ENCODE results near the gene PFKP. TPM values are rescaled to one million over a fixed set of nuclear protein-coding genes. Genes with fewer than 3 reads are reported as not detected.

Gene PFKP
- total RNA-seq, 1 experiment from 2014 or later: 140 TPM

- Histone ChIP-seq H4K20me1 (ENCODE audit: low read length) (no peaks in the 10 kb centered on the region), H3K27me3 (ENCODE audit: low read length) (no peaks in the 10 kb centered on the region), H3F3A (ENCODE audit: low read length, unreplicated experiment) (no peaks in the 10 kb centered on the region), H3K4me2 (ENCODE audit: low read length) (no peak overlapping the region), H3K4me1 (ENCODE audit: insufficient read depth, low read length) (no peaks in the 10 kb centered on the region), H3K36me3 (ENCODE audit: low read depth, low read length) (no peaks in the 10 kb centered on the region), H3K9me3 (ENCODE audit: low read length) (no peaks in the 10 kb centered on the region), H3K9me2 (replicated peaks; ENCODE audit: low read length) (no peaks in the 10 kb centered on the region), H3K4me3 (ENCODE audit: low read length) (no peak overlapping the region), H3K9ac (ENCODE audit: low read length) (no peak overlapping the region), H3K79me2 (ENCODE audit: low read length) (no peaks in the 10 kb centered on the region), H3K27ac (ENCODE audit: low read length) (no peak overlapping the region), H2AFZ (ENCODE audit: low read length) (no peak overlapping the region)
- intact Hi-C loops (cut with micrococcal nuclease): no loop called here
- ChIA-PET CTCF (no interaction called here), POLR2A (ENCODE audit: unreplicated experiment) (no interaction called here)
- ATAC-seq (no peak), DNase-seq (no peak)
- TF ChIP-seq CTCF (conservative IDR thresholded peaks at IDR 0.05; ENCODE audit: low read depth, low read length) (no peak), EZH2 (IDR thresholded peaks at IDR 0.05; ENCODE audit: low read length, unreplicated experiment) (no peak), EZH2phosphoT487 (IDR thresholded peaks at IDR 0.05; ENCODE audit: borderline replicate concordance, low read length) (no peak)
- BruUV-seq (replicated peaks): no TSS peak
Measured at GRCh38 chr10:3179174-3179573, 111.8 kb downstream of the PFKP start.

GRCh38 chr10:3180355-3181025, 113.1 kb downstream of the PFKP start:
- TF ChIP-seq CTCF (conservative IDR thresholded peaks at IDR 0.05; ENCODE audit: low read depth, low read length): no peak
- no peak for TF ChIP-seq EZH2phosphoT487 (IDR thresholded peaks at IDR 0.05; ENCODE audit: borderline replicate concordance, low read length)
- no peak for TF ChIP-seq EZH2 (IDR thresholded peaks at IDR 0.05; ENCODE audit: low read length, unreplicated experiment)
- H3K4me1 ChIP-seq (ENCODE audit: insufficient read depth, low read length): no peaks in the 10 kb centered on the region
- H3K4me3 ChIP-seq (ENCODE audit: low read length): no peak overlapping the region
- ChIA-PET CTCF (no interaction called here), POLR2A (ENCODE audit: unreplicated experiment) (no interaction called here)
- H3K36me3 ChIP-seq (ENCODE audit: low read depth, low read length): no peaks in the 10 kb centered on the region
- intact Hi-C loops (cut with micrococcal nuclease): no loop called here
- H3K4me2 ChIP-seq (ENCODE audit: low read length): no peak overlapping the region
- BruUV-seq (replicated peaks): no TSS peak
- H3K27ac ChIP-seq (ENCODE audit: low read length): no peak overlapping the region
- DNase-seq: no peak
- H3F3A ChIP-seq (ENCODE audit: low read length, unreplicated experiment): no peaks in the 10 kb centered on the region
- H3K79me2 ChIP-seq (ENCODE audit: low read length): no peaks in the 10 kb centered on the region
- no peaks in the 10 kb centered on the region for H4K20me1 ChIP-seq (ENCODE audit: low read length)
- H3K9me3 ChIP-seq (ENCODE audit: low read length): no peaks in the 10 kb centered on the region
- no peak overlapping the region for H2AFZ ChIP-seq (ENCODE audit: low read length)
- no peaks in the 10 kb centered on the region for H3K9me2 ChIP-seq (replicated peaks; ENCODE audit: low read length)
- no peak for ATAC-seq
- no peaks in the 10 kb centered on the region for H3K27me3 ChIP-seq (ENCODE audit: low read length)
- H3K9ac ChIP-seq (ENCODE audit: low read length): no peak overlapping the region

- DNase-seq (no peak), ATAC-seq (no peak)
- no peak overlapping the region for H3K27ac ChIP-seq (ENCODE audit: low read length)
- H4K20me1 ChIP-seq (ENCODE audit: low read length): no peaks in the 10 kb centered on the region
- H3K4me3 ChIP-seq (ENCODE audit: low read length): no peak overlapping the region
- POLR2A ChIA-PET (ENCODE audit: unreplicated experiment): interaction anchor here (0.6 kb wide), 2 partner anchors 572 to 1137 kb away, joined by 4 to 5 read pairs; no protein-coding TSS in a partner anchor
- intact Hi-C loops (cut with micrococcal nuclease): no loop called here
- H3K36me3 ChIP-seq (ENCODE audit: low read depth, low read length): no peaks in the 10 kb centered on the region
- no peaks in the 10 kb centered on the region for H3K9me3 ChIP-seq (ENCODE audit: low read length)
- H3K27me3 ChIP-seq (ENCODE audit: low read length): no peaks in the 10 kb centered on the region
- CTCF ChIA-PET: no interaction called here
- no peaks in the 10 kb centered on the region for H3K79me2 ChIP-seq (ENCODE audit: low read length)
- H3K4me1 ChIP-seq (ENCODE audit: insufficient read depth, low read length): no peaks in the 10 kb centered on the region
- H3F3A ChIP-seq (ENCODE audit: low read length, unreplicated experiment): no peaks in the 10 kb centered on the region
- no peak overlapping the region for H2AFZ ChIP-seq (ENCODE audit: low read length)
- no TSS peak for BruUV-seq (replicated peaks)
- H3K9me2 ChIP-seq (replicated peaks; ENCODE audit: low read length): no peaks in the 10 kb centered on the region
- TF ChIP-seq EZH2 (IDR thresholded peaks at IDR 0.05; ENCODE audit: low read length, unreplicated experiment) (no peak), CTCF (conservative IDR thresholded peaks at IDR 0.05; ENCODE audit: low read depth, low read length) (no peak), EZH2phosphoT487 (IDR thresholded peaks at IDR 0.05; ENCODE audit: borderline replicate concordance, low read length) (no peak)
- H3K9ac ChIP-seq (ENCODE audit: low read length): no peak overlapping the region
- H3K4me2 ChIP-seq (ENCODE audit: low read length): no peak overlapping the region
Measured at GRCh38 chr10:3185386-3185785, 118.0 kb downstream of the PFKP start.
